ENCODE measurements around the gene TMPRSS9. TPM values are rescaled to one million over a fixed set of nuclear protein-coding genes. Genes with fewer than 3 reads are reported as not detected.
A peak's percentile ranks its signal among the peaks of the same experiment; 100 is the strongest.

TMPRSS9 gene
- total and polyA plus RNA-seq, 2 of the 13 experiments (the other 11 are each of a cell fraction or from before 2014, with no cell fraction given), result 2.5 to 5.2 TPM

DNA sequence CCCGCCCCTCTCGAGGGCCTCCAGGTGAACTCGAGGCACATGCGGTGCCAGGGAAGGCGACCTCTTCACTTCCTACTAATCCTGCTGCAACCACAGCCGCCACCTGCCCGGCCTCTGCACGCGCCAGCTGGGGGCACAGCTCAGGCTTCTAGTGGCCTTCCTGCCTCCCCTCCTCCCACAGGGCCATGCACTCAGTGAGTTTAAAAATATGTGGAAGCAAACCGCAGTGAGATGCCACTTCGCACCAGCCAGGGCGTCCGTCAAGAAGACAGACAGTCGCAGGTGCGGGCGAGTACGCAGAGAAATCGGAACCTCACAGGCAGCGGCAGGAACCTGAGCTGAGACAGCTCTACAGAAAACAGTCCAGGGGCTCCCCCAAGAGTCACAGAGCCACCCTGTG, 86.3 kb downstream of the TMPRSS9 start:
- no peaks in the 10 kb centered on the region for H3K9me3 ChIP-seq (ENCODE audit: low read length)
- peaks cover 18 to 47% of the 10 kb centered on the region in 2 experiments; a peak in 4 of 5 replicates for H3K36me3 ChIP-seq (replicated peaks in 1 of 2; ENCODE audit: control insufficient read depth in 1 of 2, insufficient read depth in 2 of 2, low read length in 2 of 2)
- no TSS peak for BruUV-seq (replicated peaks)
- FAIRE-seq (no peak), DNase-seq (ENCODE audit: low spot score) (no peak), ATAC-seq (no peak)
- H2AFZ ChIP-seq (ENCODE audit: low read length), result no peak overlapping the region
- CTCF ChIA-PET (ENCODE audit: low intra/inter-chr PET ratio, low total read pairs), result no interaction called here
- POLR2A ChIA-PET, result interaction anchor here (2.0 kb wide), 1 partner anchor 19 kb away, joined by 4 read pairs; the partner anchor contains the start of gene TIMM13
- WGBS (ENCODE audit: low lambda C conversion rate), result 98% methylated on average over 19 of the region's 19 CpGs
- H3K4me3 ChIP-seq (replicated peaks in 1 of 3; ENCODE audit: insufficient read depth in 1 of 3, low read depth in 2 of 3, low read length in 3 of 3), result no peak overlapping the region
- H3K27ac ChIP-seq (ENCODE audit: extremely low read length, insufficient read depth, low read length), result no peak overlapping the region
- TF ChIP-seq, protein P1, sequence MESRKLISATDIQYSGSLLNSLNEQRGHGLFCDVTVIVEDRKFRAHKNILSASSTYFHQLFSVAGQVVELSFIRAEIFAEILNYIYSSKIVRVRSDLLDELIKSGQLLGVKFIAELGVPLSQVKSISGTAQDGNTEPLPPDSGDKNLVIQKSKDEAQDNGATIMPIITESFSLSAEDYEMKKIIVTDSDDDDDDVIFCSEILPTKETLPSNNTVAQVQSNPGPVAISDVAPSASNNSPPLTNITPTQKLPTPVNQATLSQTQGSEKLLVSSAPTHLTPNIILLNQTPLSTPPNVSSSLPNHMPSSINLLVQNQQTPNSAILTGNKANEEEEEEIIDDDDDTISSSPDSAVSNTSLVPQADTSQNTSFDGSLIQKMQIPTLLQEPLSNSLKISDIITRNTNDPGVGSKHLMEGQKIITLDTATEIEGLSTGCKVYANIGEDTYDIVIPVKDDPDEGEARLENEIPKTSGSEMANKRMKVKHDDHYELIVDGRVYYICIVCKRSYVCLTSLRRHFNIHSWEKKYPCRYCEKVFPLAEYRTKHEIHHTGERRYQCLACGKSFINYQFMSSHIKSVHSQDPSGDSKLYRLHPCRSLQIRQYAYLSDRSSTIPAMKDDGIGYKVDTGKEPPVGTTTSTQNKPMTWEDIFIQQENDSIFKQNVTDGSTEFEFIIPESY (CRISPR knock-in tag; IDR thresholded peaks at IDR 0.05), result 0 out of 2 replicates have a peak, but pooled peaks have one; percentile 25
- TF ChIP-seq, protein P2, sequence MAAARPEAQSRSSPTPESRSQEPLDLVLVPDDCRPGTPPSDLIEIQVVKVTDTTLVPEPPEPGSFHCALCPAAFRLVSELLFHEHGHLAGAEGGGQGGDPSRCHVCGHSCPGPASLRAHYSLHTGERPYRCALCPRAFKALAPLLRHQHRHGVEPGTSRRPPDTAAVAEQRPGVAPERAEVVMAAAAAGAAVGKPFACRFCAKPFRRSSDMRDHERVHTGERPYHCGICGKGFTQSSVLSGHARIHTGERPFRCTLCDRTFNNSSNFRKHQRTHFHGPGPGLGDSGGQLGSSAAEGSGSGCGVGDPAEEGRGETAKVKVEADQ (CRISPR knock-in tag; IDR thresholded peaks at IDR 0.05; ENCODE audit: borderline replicate concordance), result no peak
- peaks cover 41% of the 10 kb centered on the region for H3K79me2 ChIP-seq (ENCODE audit: insufficient read depth, low read length)
- no peak overlapping the region for H3K9ac ChIP-seq (ENCODE audit: insufficient read depth, low read depth, low read length)
- no peaks in the 10 kb centered on the region for H3K27me3 ChIP-seq (ENCODE audit: control insufficient read depth in 1 of 2, insufficient read depth in 2 of 2, low read length in 2 of 2)
- no peak overlapping the region for H3K4me2 ChIP-seq (ENCODE audit: low read depth, low read length)
- in situ Hi-C loops (cut with HindIII; ENCODE audit: extremely low pct_ligation_motif_present, low pct_unique_long_range_greater_than_20kb) (no loop called here), intact Hi-C loops (cut with micrococcal nuclease; ENCODE audit: unreplicated experiment) (no loop called here)
- H3K4me1 ChIP-seq (ENCODE audit: insufficient read depth, low read length), result no peaks in the 10 kb centered on the region
- H4K20me1 ChIP-seq (ENCODE audit: insufficient read depth, low read length), result 0 out of 2 replicates have a peak, but pooled peaks cover 3% of the 10 kb centered on the region

DNA sequence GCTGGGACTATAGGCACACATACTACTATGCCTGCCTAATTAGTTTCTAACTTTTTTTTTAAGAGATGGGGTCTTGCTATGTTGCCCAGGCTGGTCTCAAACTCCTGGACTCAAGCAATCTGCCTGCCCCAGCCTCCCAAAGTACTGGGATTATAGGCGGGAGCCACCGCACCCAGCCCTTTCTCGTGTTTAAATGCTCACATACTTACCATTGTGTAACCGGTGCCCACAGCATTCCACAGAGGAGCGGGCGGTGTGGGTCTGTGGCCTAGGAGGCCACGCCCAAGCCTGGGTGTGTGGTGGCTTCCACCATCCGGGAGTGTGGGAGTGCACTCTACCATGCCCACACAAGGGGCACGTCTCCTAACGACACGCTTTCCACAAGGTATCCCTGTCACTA, 89.0 kb downstream of the TMPRSS9 start:
- H3K4me2 ChIP-seq (ENCODE audit: low read depth, low read length), result no peak overlapping the region
- H2AFZ ChIP-seq (ENCODE audit: low read length), result no peak overlapping the region
- CTCF ChIA-PET (ENCODE audit: low intra/inter-chr PET ratio, low total read pairs), result no interaction called here
- 96% methylated on average over 11 of the region's 11 CpGs for WGBS (ENCODE audit: low lambda C conversion rate)
- no peak for FAIRE-seq
- H3K27ac ChIP-seq (ENCODE audit: extremely low read length, insufficient read depth, low read length), result no peak overlapping the region
- DNase-seq (ENCODE audit: low spot score), result no peak
- no peak overlapping the region for H3K4me3 ChIP-seq (replicated peaks in 1 of 3; ENCODE audit: insufficient read depth in 1 of 3, low read depth in 2 of 3, low read length in 3 of 3)
- BruUV-seq (replicated peaks), result no TSS peak
- H3K4me1 ChIP-seq (ENCODE audit: insufficient read depth, low read length), result no peaks in the 10 kb centered on the region
- no peak for ATAC-seq
- TF ChIP-seq ZNF121 (CRISPR knock-in tag; IDR thresholded peaks at IDR 0.05) (peak; percentile 78), ARID2 (CRISPR knock-in tag; IDR thresholded peaks at IDR 0.05; ENCODE audit: borderline replicate concordance) (no peak)
- in situ Hi-C loops (cut with HindIII; ENCODE audit: extremely low pct_ligation_motif_present, low pct_unique_long_range_greater_than_20kb), result no loop called here
- H3K27me3 ChIP-seq (ENCODE audit: control insufficient read depth in 1 of 2, insufficient read depth in 2 of 2, low read length in 2 of 2), result no peaks in the 10 kb centered on the region
- intact Hi-C loops (cut with micrococcal nuclease; ENCODE audit: unreplicated experiment), result no loop called here
- H3K9me3 ChIP-seq (ENCODE audit: low read length), result no peaks in the 10 kb centered on the region
- no peak overlapping the region for H3K9ac ChIP-seq (ENCODE audit: insufficient read depth, low read depth, low read length)
- peaks cover 55% of the 10 kb centered on the region for H3K79me2 ChIP-seq (ENCODE audit: insufficient read depth, low read length)
- POLR2A ChIA-PET, result no interaction called here
- 0 out of 2 replicates have a peak, but pooled peaks cover 8% of the 10 kb centered on the region for H4K20me1 ChIP-seq (ENCODE audit: insufficient read depth, low read length)
- H3K36me3 ChIP-seq (replicated peaks in 1 of 2; ENCODE audit: control insufficient read depth in 1 of 2, insufficient read depth in 2 of 2, low read length in 2 of 2), result peaks cover 6 to 36% of the 10 kb centered on the region in 2 experiments; a peak in 3 of 5 replicates
